Trophoblast cell (in vitro differentiated cells and primary cell): Measurements from ENCODE around the gene MEGF11.
A peak's percentile ranks its signal among the peaks of the same experiment; 100 is the strongest.

Experiments
- DNase-seq, 2 donors: peaks; one replicate each; pipeline ENCODE4 v3.0.0-alpha.2; 2016
- H2AFZ ChIP-seq: 2 replicates; pipeline ENCODE4 v1.6.1; 2013; ENCODE audit warnings: low read length, moderate library complexity, mild to moderate bottlenecking; ENCODE audit not compliant: insufficient read depth, poor library complexity
- H2AK5ac ChIP-seq: 2 replicates; pipeline ENCODE4 v1.6.1; 2013; ENCODE audit warnings: mild to moderate bottlenecking, low read length
- H2BK120ac ChIP-seq: 2 replicates; pipeline ENCODE4 v1.6.1; 2013; ENCODE audit warnings: low read length, mild to moderate bottlenecking, moderate library complexity; ENCODE audit not compliant: insufficient read depth, poor library complexity
- H2BK12ac ChIP-seq: 2 replicates; pipeline ENCODE4 v1.6.1; 2013; ENCODE audit warnings: mild to moderate bottlenecking, low read length, moderate library complexity
- H2BK5ac ChIP-seq: 2 replicates; pipeline ENCODE4 v1.6.1; 2013; ENCODE audit warnings: low read length, low read depth, moderate library complexity, mild to moderate bottlenecking; ENCODE audit not compliant: poor library complexity
- H3K14ac ChIP-seq: 2 replicates; pipeline ENCODE4 v1.6.1; 2013; ENCODE audit warnings: mild to moderate bottlenecking, low read length
- H3K18ac ChIP-seq: 2 replicates; pipeline ENCODE4 v1.6.1; 2013; ENCODE audit warnings: mild to moderate bottlenecking, low read length
- H3K23ac ChIP-seq: 2 replicates; pipeline ENCODE4 v1.6.1; 2013; ENCODE audit warnings: low read length
- H3K27ac ChIP-seq: 2 replicates; pipeline ENCODE4 v1.5.1; 2013; ENCODE audit warnings: low read depth, mild to moderate bottlenecking, inconsistent platforms, low read length, moderate library complexity
- H3K27me3 ChIP-seq: 2 replicates; pipeline ENCODE4 v1.6.1; 2013; ENCODE audit warnings: inconsistent platforms, mild to moderate bottlenecking, low read length, moderate library complexity; ENCODE audit not compliant: insufficient read depth
- H3K36me3 ChIP-seq, 2 experiments: 1 replicate in 1 of 2; 2 replicates in 1 of 2; pipeline ENCODE4 v1.6.1; 2013; ENCODE audit warnings: low read length in 2 of 2, mild to moderate bottlenecking in 2 of 2, moderate library complexity in 1 of 2; ENCODE audit not compliant: insufficient read depth in 2 of 2, control insufficient read depth in 1 of 2
- H3K4ac ChIP-seq: 2 replicates; pipeline ENCODE4 v1.6.1; 2013; ENCODE audit warnings: low read depth, mild to moderate bottlenecking, low read length, moderate library complexity
- H3K4me1 ChIP-seq, 2 experiments: 1 replicate in 1 of 2; 2 replicates in 1 of 2; pipeline ENCODE4 v1.6.1; 2013; ENCODE audit warnings: low read length in 2 of 2, mild to moderate bottlenecking in 2 of 2, moderate library complexity in 1 of 2; ENCODE audit not compliant: insufficient read depth in 2 of 2, control insufficient read depth in 1 of 2
- H3K4me2 ChIP-seq: 2 replicates; pipeline ENCODE4 v1.6.1; 2013; ENCODE audit warnings: inconsistent platforms, mild to moderate bottlenecking, low read length, moderate library complexity
- H3K4me3 ChIP-seq: 2 replicates; pipeline ENCODE4 v1.5.1; 2013; ENCODE audit warnings: mild to moderate bottlenecking, low read depth, low read length, inconsistent platforms
- H3K79me1 ChIP-seq: one replicate; pipeline ENCODE4 v1.6.1; 2013; ENCODE audit warnings: low read length
- H3K79me2 ChIP-seq: 2 replicates; pipeline ENCODE4 v1.6.1; 2013; ENCODE audit warnings: low read length, mild to moderate bottlenecking; ENCODE audit not compliant: control insufficient read depth, insufficient read depth, poor library complexity
- H3K9ac ChIP-seq: 2 replicates; pipeline ENCODE4 v1.6.1; 2013; ENCODE audit warnings: mild to moderate bottlenecking, low read length
- H3K9me3 ChIP-seq: 2 replicates; pipeline ENCODE4 v1.6.1; 2013; ENCODE audit warnings: low read depth, mild to moderate bottlenecking, control low read depth, inconsistent platforms, low read length; ENCODE audit not compliant: insufficient read depth
- H4K12ac ChIP-seq: 2 replicates; pipeline ENCODE4 v1.6.1; 2013; ENCODE audit warnings: low read depth, mild to moderate bottlenecking, low read length, moderate library complexity
- H4K8ac ChIP-seq: 2 replicates; pipeline ENCODE4 v1.6.1; 2013; ENCODE audit warnings: low read depth, mild to moderate bottlenecking, low read length, moderate library complexity
- H4K91ac ChIP-seq: one replicate; pipeline ENCODE4 v1.6.1; 2013; ENCODE audit warnings: low read depth, mild to moderate bottlenecking, low read length, moderate library complexity
- WGBS: extraction: QIAGEN DNeasy Blood & Tissue Kit; methylation state at CpG from one replicate; pipeline ENCODE4 v1.1.7; 2013; ENCODE audit warnings: missing lambda C conversion rate; ENCODE audit not compliant: insufficient read length, insufficient coverage; ENCODE audit errors: extremely low coverage; 5-methylcytosine and 5-hydroxymethylcytosine counted together

Gene MEGF11

GRCh38 chr15:66040211-66040892 lies 213.2 kb downstream of the MEGF11 start:
- H2BK5ac ChIP-seq: no peak overlapping the region
- no peaks in the 10 kb centered on the region for H3K36me3 ChIP-seq
- WGBS: no CpG with 5 or more reads among the region's 10 CpGs

GRCh38 chr15:66039117-66039871 lies 214.3 kb downstream of the MEGF11 start:
- H3K4ac ChIP-seq: no peak overlapping the region
- WGBS: no CpG with 5 or more reads among the region's 29 CpGs

More at GRCh38 chr15:66040211-66040892, 213.2 kb downstream of the MEGF11 start:
- no peaks in the 10 kb centered on the region for H3K9me3 ChIP-seq
- H4K91ac ChIP-seq: no peak overlapping the region
- H3K79me2 ChIP-seq: no peaks in the 10 kb centered on the region
- H4K12ac ChIP-seq: no peak overlapping the region
- H3K4me1 ChIP-seq: peaks cover 9 to 12% of the 10 kb centered on the region in 2 experiments
- no peak overlapping the region for H3K4me2 ChIP-seq
- H3K18ac ChIP-seq: no peak overlapping the region
- no peaks in the 10 kb centered on the region for H3K79me1 ChIP-seq
- H3K4ac ChIP-seq: no peak overlapping the region
- H2AK5ac ChIP-seq: no peak overlapping the region
- H3K14ac ChIP-seq: no peak overlapping the region
- H3K27me3 ChIP-seq: no peaks in the 10 kb centered on the region
- H3K9ac ChIP-seq: no peak overlapping the region
- no peak overlapping the region for H2AFZ ChIP-seq
- no peak overlapping the region for H2BK12ac ChIP-seq
- no peak overlapping the region for H2BK120ac ChIP-seq
- H3K23ac ChIP-seq: no peak overlapping the region
- H3K4me3 ChIP-seq: no peak overlapping the region
- H3K27ac ChIP-seq: no peak overlapping the region
- DNase-seq: no peak
- no peak overlapping the region for H4K8ac ChIP-seq

GRCh38 chr15:66038387-66039116 lies 215.0 kb downstream of the MEGF11 start:
- Histone ChIP-seq H2BK120ac (no peak overlapping the region), H2BK12ac (no peak overlapping the region), H3K27me3 (no peaks in the 10 kb centered on the region), H3K9me3 (no peaks in the 10 kb centered on the region), H3K79me2 (no peaks in the 10 kb centered on the region), H3K9ac (no peak overlapping the region), H3K27ac (no peak overlapping the region), H4K8ac (no peak overlapping the region), H3K36me3 (no peaks in the 10 kb centered on the region), H3K4ac (no peak overlapping the region), H3K18ac (no peak overlapping the region), H3K4me1 (peaks cover 9 to 12% of the 10 kb centered on the region in 2 experiments), H4K12ac (no peak overlapping the region), H3K79me1 (no peaks in the 10 kb centered on the region), H2AK5ac (no peak overlapping the region), H3K4me2 (peak overlapping the region; percentile 2), H3K14ac (no peak overlapping the region), H3K23ac (no peak overlapping the region), H2AFZ (no peak overlapping the region), H3K4me3 (no peak overlapping the region), H4K91ac (no peak overlapping the region), H2BK5ac (no peak overlapping the region)
- DNase-seq: no peak
- no CpG with 5 or more reads among the region's 8 CpGs for WGBS

More at GRCh38 chr15:66039117-66039871, 214.3 kb downstream of the MEGF11 start:
- H3K9me3 ChIP-seq: no peaks in the 10 kb centered on the region
- H3K27me3 ChIP-seq: no peaks in the 10 kb centered on the region
- no peak overlapping the region for H3K27ac ChIP-seq
- H3K14ac ChIP-seq: no peak overlapping the region
- H4K91ac ChIP-seq: no peak overlapping the region
- no peak overlapping the region for H2BK5ac ChIP-seq
- H2BK120ac ChIP-seq: no peak overlapping the region
- no peak overlapping the region for H3K9ac ChIP-seq
- H3K23ac ChIP-seq: no peak overlapping the region
- peaks cover 9 to 12% of the 10 kb centered on the region in 2 experiments for H3K4me1 ChIP-seq
- H3K4me2 ChIP-seq: peak overlapping the region; percentile 2
- H2BK12ac ChIP-seq: no peak overlapping the region
- no peak overlapping the region for H4K12ac ChIP-seq
- H2AK5ac ChIP-seq: no peak overlapping the region
- H3K79me2 ChIP-seq: no peaks in the 10 kb centered on the region
- H4K8ac ChIP-seq: no peak overlapping the region
- H3K18ac ChIP-seq: no peak overlapping the region
- H3K36me3 ChIP-seq: no peaks in the 10 kb centered on the region
- H2AFZ ChIP-seq: no peak overlapping the region
- H3K4me3 ChIP-seq: no peak overlapping the region
- H3K79me1 ChIP-seq: no peaks in the 10 kb centered on the region
- DNase-seq: peak; percentile 62 to 65

GRCh38 chr15:66036859-66037258 lies 216.7 kb downstream of the MEGF11 start:
- H3K79me1 ChIP-seq: no peaks in the 10 kb centered on the region
- H4K8ac ChIP-seq: no peak overlapping the region
- H3K9me3 ChIP-seq: peaks cover 1% of the 10 kb centered on the region
- no peak overlapping the region for H3K9ac ChIP-seq
- H3K23ac ChIP-seq: no peak overlapping the region
- H3K27me3 ChIP-seq: no peaks in the 10 kb centered on the region
- H3K79me2 ChIP-seq: no peaks in the 10 kb centered on the region
- no peak overlapping the region for H3K18ac ChIP-seq
- no peaks in the 10 kb centered on the region for H3K36me3 ChIP-seq
- H3K4me3 ChIP-seq: no peak overlapping the region
- H2BK5ac ChIP-seq: no peak overlapping the region
- no peak overlapping the region for H3K4ac ChIP-seq
- H4K91ac ChIP-seq: no peak overlapping the region
- H2BK12ac ChIP-seq: no peak overlapping the region
- no peak for DNase-seq
- H3K27ac ChIP-seq: no peak overlapping the region
- H3K14ac ChIP-seq: no peak overlapping the region
- WGBS: no CpG with 5 or more reads among the region's 5 CpGs
- H2BK120ac ChIP-seq: no peak overlapping the region
- no peak overlapping the region for H3K4me2 ChIP-seq
- no peak overlapping the region for H4K12ac ChIP-seq
- no peak overlapping the region for H2AK5ac ChIP-seq
- peaks cover 9% of the 10 kb centered on the region in 2 experiments for H3K4me1 ChIP-seq
- no peak overlapping the region for H2AFZ ChIP-seq
